Measurements from ENCODE around the gene CDH5.
"Not testable (repeated sequence)": the region's sequence is repeated elsewhere in the genome, so short reads cannot be mapped to it uniquely, and the experiment has no call there.

CDH5 gene

GRCh38 chr16:66326991-66327513 is 39.4 kb upstream of the CDH5 start:
- no peak for TF ChIP-seq ZFX (IDR thresholded peaks at IDR 0.05; ENCODE audit: borderline replicate concordance)
- no peak for TF ChIP-seq CTCF (IDR thresholded peaks at IDR 0.05)
- H3K27ac ChIP-seq: no peak overlapping the region

DNA sequence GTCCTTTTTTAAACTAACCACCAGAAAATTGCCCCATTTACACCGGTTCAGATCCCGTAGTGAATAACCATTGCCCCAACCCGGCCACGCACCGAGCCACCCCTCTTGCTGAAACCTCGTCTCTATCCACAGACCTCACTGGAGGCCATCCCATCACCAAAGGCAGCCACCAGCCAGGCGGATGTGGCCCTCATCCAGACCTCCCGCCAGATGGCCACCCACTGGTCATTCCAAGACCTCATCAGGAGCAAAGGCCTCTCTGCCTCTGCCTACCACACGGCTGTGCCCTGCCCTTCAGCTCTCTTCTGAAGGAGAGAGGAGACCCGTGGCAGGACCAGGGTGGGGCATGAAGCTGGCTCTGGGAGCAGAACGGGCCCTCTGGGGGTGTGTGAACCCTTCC is 38.2 kb upstream of the CDH5 start:
- TF ChIP-seq CTCF (IDR thresholded peaks at IDR 0.05) (no peak), ZFX (IDR thresholded peaks at IDR 0.05; ENCODE audit: borderline replicate concordance) (no peak)

GRCh38 chr16:66331464-66331863 is 35.0 kb upstream of the CDH5 start:
- H3K27ac ChIP-seq: not testable (repeated sequence)

More for the DNA sequence above, 38.2 kb upstream of the CDH5 start:
- no peak overlapping the region for H3K27ac ChIP-seq

DNA sequence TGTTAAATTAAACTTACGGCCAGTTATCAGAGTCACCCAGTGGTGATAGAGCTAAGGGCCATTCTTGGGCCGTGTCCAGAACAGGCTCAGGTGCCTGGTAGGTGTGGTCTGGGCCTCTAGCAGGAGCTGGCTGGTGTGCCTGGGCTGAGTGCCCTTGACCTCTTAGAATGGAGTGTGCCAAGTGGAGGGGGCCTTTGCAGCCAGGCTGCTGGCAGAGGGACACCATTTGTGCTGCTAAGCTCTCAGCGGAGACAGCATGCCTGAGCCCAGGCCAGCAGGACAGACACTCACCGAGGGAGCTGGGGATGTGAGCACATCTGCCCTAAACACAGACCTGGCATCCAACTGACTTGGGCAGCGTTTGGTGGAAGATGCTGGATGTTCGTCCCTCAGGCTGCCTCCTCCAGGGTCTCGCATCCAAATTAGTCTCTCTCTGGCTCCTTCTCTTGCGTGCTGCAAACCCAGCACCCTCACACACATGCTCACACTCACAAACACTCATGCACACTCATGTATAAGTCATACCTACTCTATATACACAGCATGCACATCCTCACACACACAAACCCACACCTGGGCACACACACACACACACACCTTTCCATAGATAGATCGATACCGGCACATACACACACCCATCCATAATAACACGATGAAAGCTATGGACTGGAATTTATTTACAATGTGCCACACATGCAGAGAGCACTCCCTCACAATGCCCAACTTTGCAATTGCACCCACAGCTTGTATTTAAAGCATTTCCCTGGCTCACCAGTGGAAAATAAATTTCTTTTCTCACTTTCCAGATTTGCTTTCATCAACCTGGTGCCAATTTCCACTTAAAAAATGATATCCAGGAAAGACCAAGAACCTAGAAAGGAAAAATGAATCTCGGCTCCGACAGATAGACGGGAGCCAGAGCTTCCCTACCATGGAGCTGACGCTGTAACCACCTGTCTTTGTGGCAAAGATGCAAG is 33.6 kb upstream of the CDH5 start:
- no peak for TF ChIP-seq CTCF (IDR thresholded peaks at IDR 0.05)
- TF ChIP-seq ZFX (IDR thresholded peaks at IDR 0.05; ENCODE audit: borderline replicate concordance): no peak
- no peak overlapping the region for H3K27ac ChIP-seq

GRCh38 chr16:66334853-66335574 is 31.5 kb upstream of the CDH5 start:
- TF ChIP-seq ZFX (IDR thresholded peaks at IDR 0.05; ENCODE audit: borderline replicate concordance) (no peak), CTCF (IDR thresholded peaks at IDR 0.05) (no peak)
- no peak overlapping the region for H3K27ac ChIP-seq

GRCh38 chr16:66335704-66336329 is 30.7 kb upstream of the CDH5 start:
- no peak overlapping the region for H3K27ac ChIP-seq
- TF ChIP-seq ZFX (IDR thresholded peaks at IDR 0.05; ENCODE audit: borderline replicate concordance) (no peak), CTCF (IDR thresholded peaks at IDR 0.05) (no peak)

- no peak for TF ChIP-seq ZFX (IDR thresholded peaks at IDR 0.05; ENCODE audit: borderline replicate concordance)
- TF ChIP-seq CTCF (IDR thresholded peaks at IDR 0.05): no peak
- no peak overlapping the region for H3K27ac ChIP-seq
Measured at GRCh38 chr16:66337463-66338188, 28.9 kb upstream of the CDH5 start.

All from 22Rv1 (cell line).